CD8-positive, alpha-beta memory T cell (primary cell): Measurements from ENCODE around the gene CYP27B1. TPM values are rescaled to one million over a fixed set of nuclear protein-coding genes. Genes with fewer than 3 reads are reported as not detected.

Source experiments
- CTCF ChIA-PET: fragments of 350-600 bp; sonication (Branson Sonifier 250); formaldehyde crosslinking; loops from one replicate; lab custom pipeline; 2021; ENCODE audit warnings: antibody characterized with exemption; lab: Charles Lee
- POLR2A ChIA-PET: fragments of 350-600 bp; sonication (Branson Sonifier 250); formaldehyde crosslinking; loops from one replicate; lab custom pipeline; 2021; ENCODE audit warnings: antibody characterized with exemption; lab: Charles Lee
- DNase-seq, 5 donors: peaks; one replicate each; pipeline versions ENCODE4 v3.0.0 to v3.0.0-alpha.2; 2020 to 2022; ENCODE audit warnings: mixed read lengths in 1 of 5
- H3K27ac ChIP-seq: one replicate; pipeline ENCODE4 v1.7.0; 2013; ENCODE audit warnings: low read depth, mild to moderate bottlenecking, low read length, moderate library complexity
- H3K27me3 ChIP-seq: 2 replicates; pipeline ENCODE4 v1.7.0; 2013; ENCODE audit warnings: low read length, mild to moderate bottlenecking; ENCODE audit not compliant: insufficient read depth, poor library complexity, severe bottlenecking
- H3K36me3 ChIP-seq: 2 replicates; pipeline ENCODE4 v1.7.0; 2013; ENCODE audit warnings: mild to moderate bottlenecking, low read length, moderate library complexity; ENCODE audit not compliant: insufficient read depth
- H3K4me1 ChIP-seq: 2 replicates; pipeline ENCODE4 v1.7.0; 2013; ENCODE audit warnings: mild to moderate bottlenecking, low read length, moderate library complexity; ENCODE audit not compliant: insufficient read depth
- H3K4me3 ChIP-seq: 2 replicates; pipeline ENCODE4 v1.7.0; 2013; ENCODE audit warnings: mild to moderate bottlenecking, low read length
- H3K9me3 ChIP-seq: 2 replicates; pipeline ENCODE4 v1.7.0; 2013; ENCODE audit warnings: mild to moderate bottlenecking, low read length
- H3K27ac Mint-ChIP-seq, 8 donors: one replicate each; pipeline ENCODE4 v1.8.0; 2020 to 2021; ENCODE audit warnings: mixed read lengths in 8 of 8, mild to moderate bottlenecking in 6 of 8, inconsistent platforms in 3 of 8, moderate library complexity in 3 of 8
- H3K27me3 Mint-ChIP-seq, 2 donors: one replicate each; pipeline ENCODE4 v1.8.0; 2020 to 2021; ENCODE audit warnings: mixed read lengths in 2 of 2, mild to moderate bottlenecking in 1 of 2, moderate library complexity in 1 of 2
- H3K36me3 Mint-ChIP-seq, 3 donors: one replicate each; pipeline ENCODE4 v1.8.0; 2020 to 2021; ENCODE audit warnings: mixed read lengths in 3 of 3, inconsistent platforms in 1 of 3, mild to moderate bottlenecking in 1 of 3
- H3K4me1 Mint-ChIP-seq, 3 donors: one replicate each; pipeline ENCODE4 v1.8.0; 2020 to 2021; ENCODE audit warnings: mixed read lengths in 3 of 3, inconsistent platforms in 1 of 3, mild to moderate bottlenecking in 1 of 3
- H3K4me3 Mint-ChIP-seq, 7 donors: one replicate each; pipeline ENCODE4 v1.8.0; 2020 to 2021; ENCODE audit warnings: mixed read lengths in 7 of 7, mild to moderate bottlenecking in 6 of 7, moderate library complexity in 4 of 7, inconsistent platforms in 2 of 7
- H3K9me3 Mint-ChIP-seq, 5 donors: one replicate each; pipeline ENCODE4 v1.8.0; 2020 to 2022; ENCODE audit warnings: mixed read lengths in 5 of 5, mild to moderate bottlenecking in 3 of 5, moderate library complexity in 2 of 5, inconsistent platforms in 1 of 5
- polyA plus RNA-seq: library from polyadenylated mRNA; unstranded; fragments of 300-500 nt; fragmentation: Illumina TruSeq; gene quantifications from one replicate; pipeline ENCODE4 v1.2.3, GENCODE V29; 2021
- total RNA-seq, 2 experiments: library from RNA; stranded (reverse); gene quantifications; one replicate each; pipeline ENCODE4 v1.2.3, GENCODE V29; 2021

CYP27B1 gene
- total and polyA plus RNA-seq, 3 experiments from 2014 or later = 0.52 to 7.4 (median 7.2) TPM

- H3K36me3 ChIP-seq = peaks cover 28% of the 10 kb centered on the region
- H3K4me3 ChIP-seq = no peak overlapping the region
- no peaks in the 10 kb centered on the region for H3K27me3 ChIP-seq
- Mint-ChIP-seq H3K27me3 (peaks cover 0 to 5% of the 10 kb centered on the region in 2 donors), H3K27ac (no peak overlapping the region), H3K4me1 (peaks cover 46 to 61% (median 47%) of the 10 kb centered on the region in 3 donors), H3K4me3 (no peak overlapping the region), H3K9me3 (no peaks in the 10 kb centered on the region), H3K36me3 (peaks cover 7 to 62% (median 12%) of the 10 kb centered on the region in 3 donors)
- H3K4me1 ChIP-seq = peaks cover 41% of the 10 kb centered on the region
- DNase-seq = peak in 1 of 5 donors; percentile 45
- ChIA-PET POLR2A (interaction anchor here (0.7 to 0.9 kb wide), 2 partner anchors 13 to 15 kb away, joined by 3 to 10 read pairs; no protein-coding TSS in a partner anchor), CTCF (no interaction called here)
- H3K9me3 ChIP-seq = no peaks in the 10 kb centered on the region
- H3K27ac ChIP-seq = no peak overlapping the region
Measured at GRCh38 chr12:57737467-57738460, 29.1 kb downstream of the CYP27B1 start.

- no peaks in the 10 kb centered on the region for H3K27me3 ChIP-seq
- DNase-seq = peak in 1 of 5 donors; percentile 25
- peaks cover 39 to 53% (median 41%) of the 10 kb centered on the region in 3 donors for H3K4me1 Mint-ChIP-seq
- peak overlapping the region in 7 of 8 donors; percentile 48 to 88 (median 84) for H3K27ac Mint-ChIP-seq
- H3K27ac ChIP-seq = no peak overlapping the region
- H3K9me3 Mint-ChIP-seq = no peaks in the 10 kb centered on the region
- peaks cover 7 to 69% (median 12%) of the 10 kb centered on the region in 3 donors for H3K36me3 Mint-ChIP-seq
- ChIA-PET CTCF (no interaction called here), POLR2A (interaction anchor here (0.7 to 0.9 kb wide), 2 partner anchors 12 to 14 kb away, joined by 3 to 10 read pairs; no protein-coding TSS in a partner anchor)
- peak overlapping the region in 2 of 7 donors; percentile 49 to 56 for H3K4me3 Mint-ChIP-seq
- H3K4me1 ChIP-seq = peaks cover 32% of the 10 kb centered on the region
- peaks cover 0 to 5% of the 10 kb centered on the region in 2 donors for H3K27me3 Mint-ChIP-seq
- peaks cover 36% of the 10 kb centered on the region for H3K36me3 ChIP-seq
- no peak overlapping the region for H3K4me3 ChIP-seq
- H3K9me3 ChIP-seq = no peaks in the 10 kb centered on the region
Measured at GRCh38 chr12:57736741-57737466, 30.0 kb downstream of the CYP27B1 start.

- Mint-ChIP-seq H3K4me3 (peak overlapping the region in 1 of 7 donors; percentile 47), H3K9me3 (no peaks in the 10 kb centered on the region), H3K27ac (peak overlapping the region in 7 of 8 donors; percentile 26 to 88 (median 70)), H3K36me3 (peaks cover 10 to 73% (median 12%) of the 10 kb centered on the region in 3 donors), H3K4me1 (peaks cover 33 to 47% (median 38%) of the 10 kb centered on the region in 3 donors), H3K27me3 (peaks cover 0 to 4% of the 10 kb centered on the region in 2 donors)
- Histone ChIP-seq H3K4me3 (no peak overlapping the region), H3K27ac (no peak overlapping the region), H3K4me1 (peaks cover 25% of the 10 kb centered on the region), H3K36me3 (peaks cover 44% of the 10 kb centered on the region), H3K9me3 (no peaks in the 10 kb centered on the region), H3K27me3 (no peaks in the 10 kb centered on the region)
- ChIA-PET POLR2A (interaction anchor here (0.5 to 0.9 kb wide), 2 partner anchors 11 to 479 kb away, joined by 4 to 10 read pairs; no protein-coding TSS in a partner anchor), CTCF (interaction anchor here (1.0 to 1.4 kb wide), 3 partner anchors 9 to 23 kb away, joined by 3 to 4 read pairs (median 4); partner anchors contain the start of gene TSPAN31)
- peak in 1 of 5 donors; percentile 44 for DNase-seq
Measured at GRCh38 chr12:57735952-57736740, 30.7 kb downstream of the CYP27B1 start.

GRCh38 chr12:57735198-57735855 lies 31.6 kb downstream of the CYP27B1 start:
- Histone ChIP-seq H3K27me3 (no peaks in the 10 kb centered on the region), H3K4me3 (no peak overlapping the region), H3K9me3 (no peaks in the 10 kb centered on the region), H3K27ac (no peak overlapping the region), H3K4me1 (peaks cover 17% of the 10 kb centered on the region), H3K36me3 (peaks cover 52% of the 10 kb centered on the region)
- CTCF ChIA-PET = interaction anchor here (1.0 to 1.4 kb wide), 3 partner anchors 9 to 24 kb away, joined by 3 to 4 read pairs (median 4); partner anchors contain the start of gene TSPAN31
- POLR2A ChIA-PET = interaction anchor here (0.5 kb wide), 1 partner anchor 478 kb away, joined by 4 read pairs; no protein-coding TSS in a partner anchor
- Mint-ChIP-seq H3K9me3 (no peaks in the 10 kb centered on the region), H3K4me3 (peak overlapping the region in 2 of 7 donors; percentile 47 to 80), H3K4me1 (peaks cover 26 to 39% (median 30%) of the 10 kb centered on the region in 3 donors), H3K36me3 (peaks cover 12 to 77% (median 12%) of the 10 kb centered on the region in 3 donors), H3K27me3 (peaks cover 0 to 2% of the 10 kb centered on the region in 2 donors), H3K27ac (peak overlapping the region; percentile 37 to 93 (median 83))
- DNase-seq = peak in 1 of 5 donors; percentile 38

- no peaks in the 10 kb centered on the region for H3K9me3 Mint-ChIP-seq
- peaks cover 23 to 31% (median 24%) of the 10 kb centered on the region in 3 donors for H3K4me1 Mint-ChIP-seq
- CTCF ChIA-PET = interaction anchor here (1.2 kb wide), 1 partner anchor 25 kb away, joined by 4 read pairs; no protein-coding TSS in a partner anchor
- H3K27ac Mint-ChIP-seq = peak overlapping the region in 7 of 8 donors; percentile 37 to 93 (median 84)
- Histone ChIP-seq H3K4me3 (no peak overlapping the region), H3K9me3 (no peaks in the 10 kb centered on the region), H3K27ac (no peak overlapping the region), H3K36me3 (peaks cover 59% of the 10 kb centered on the region), H3K27me3 (no peaks in the 10 kb centered on the region), H3K4me1 (peaks cover 10% of the 10 kb centered on the region)
- POLR2A ChIA-PET = no interaction called here
- peaks cover 0 to 2% of the 10 kb centered on the region in 2 donors for H3K27me3 Mint-ChIP-seq
- DNase-seq = no peak
- H3K4me3 Mint-ChIP-seq = peak overlapping the region in 1 of 7 donors; percentile 80
- peaks cover 12 to 79% (median 12%) of the 10 kb centered on the region in 3 donors for H3K36me3 Mint-ChIP-seq
Measured at GRCh38 chr12:57734591-57734990, 32.3 kb downstream of the CYP27B1 start.

GRCh38 chr12:57733928-57734327 lies 33.0 kb downstream of the CYP27B1 start:
- H3K27ac ChIP-seq = no peak overlapping the region
- no peak overlapping the region for H3K4me3 Mint-ChIP-seq
- ChIA-PET CTCF (no interaction called here), POLR2A (no interaction called here)
- no peaks in the 10 kb centered on the region for H3K9me3 Mint-ChIP-seq
- H3K9me3 ChIP-seq = no peaks in the 10 kb centered on the region
- peaks cover 17 to 25% (median 17%) of the 10 kb centered on the region in 3 donors for H3K4me1 Mint-ChIP-seq
- peaks cover 60% of the 10 kb centered on the region for H3K36me3 ChIP-seq
- peaks cover 7 to 78% (median 12%) of the 10 kb centered on the region in 3 donors for H3K36me3 Mint-ChIP-seq
- H3K27me3 Mint-ChIP-seq = peaks cover 0 to 2% of the 10 kb centered on the region in 2 donors
- H3K4me1 ChIP-seq = peaks cover 3% of the 10 kb centered on the region
- peak overlapping the region in 7 of 8 donors; percentile 26 to 93 (median 66) for H3K27ac Mint-ChIP-seq
- peak in 1 of 5 donors; percentile 37 for DNase-seq
- no peaks in the 10 kb centered on the region for H3K27me3 ChIP-seq
- H3K4me3 ChIP-seq = no peak overlapping the region
